NCI-H1105 treated with DMSO at 0.1 percent for 48 hours (cell line): ENCODE measurements around the gene C17orf114.
"Not testable (repeated sequence)": the region's sequence is repeated elsewhere in the genome, so short reads cannot be mapped to it uniquely, and the experiment has no call there.

Experiments
- DNase-seq: peaks from one replicate; lab custom pipeline; 2025; lab: John Stamatoyannopoulos, UW

Gene C17orf114

DNA sequence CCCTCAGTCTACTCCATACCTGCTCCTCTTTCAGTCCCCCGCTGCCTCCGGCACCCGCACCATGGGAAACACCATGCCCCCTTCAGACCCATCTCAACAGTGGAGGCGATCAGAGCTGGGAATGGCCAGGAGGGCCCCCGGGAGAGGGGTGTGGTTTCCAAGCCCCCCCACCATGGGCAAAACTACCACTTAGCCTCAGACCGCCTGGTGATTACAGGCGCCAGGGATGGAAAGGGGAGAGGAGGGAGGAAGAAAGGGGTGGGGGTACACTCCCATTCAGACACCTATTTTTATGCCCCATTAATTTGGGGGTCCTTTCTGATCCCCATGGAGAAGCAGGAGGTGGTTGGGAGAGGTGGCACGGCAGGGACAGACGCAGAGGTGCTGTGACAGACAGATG lies at the start of gene C17orf114:
TSS of gene C17orf114 (minus strand) at position 101 of the 400 bp plus-strand sequence.
- DNase-seq, result no peak

DNA sequence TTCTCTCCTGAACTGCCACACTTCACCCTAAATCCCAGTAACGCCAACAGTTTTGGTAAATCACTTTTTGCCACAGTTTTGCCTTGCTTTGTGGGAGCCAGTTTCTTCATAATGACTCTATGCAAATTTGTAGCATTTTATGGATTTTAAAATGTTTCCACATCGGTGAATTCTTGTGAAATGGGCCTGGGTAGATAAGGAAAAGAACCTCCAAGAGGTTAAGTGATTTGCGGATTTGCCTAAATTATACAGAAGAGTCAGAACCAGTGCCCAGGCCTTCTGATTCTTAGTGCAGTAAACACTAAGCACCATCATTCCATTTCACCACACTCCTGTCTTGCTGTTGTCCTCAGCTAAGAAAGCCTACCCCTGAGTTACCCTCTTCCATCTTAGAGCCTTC lies 49.0 kb upstream of the C17orf114 start:
- no peak for DNase-seq

- DNase-seq, result no peak
Observed at GRCh38 chr17:4850246-4850645, 48.1 kb upstream of the C17orf114 start.

- no peak for DNase-seq
Observed at GRCh38 chr17:4849011-4849536, 46.9 kb upstream of the C17orf114 start.

- DNase-seq, result no peak
Observed at GRCh38 chr17:4846635-4847390, 44.7 kb upstream of the C17orf114 start.

- no peak for DNase-seq
Observed at GRCh38 chr17:4845118-4845517, 43.0 kb upstream of the C17orf114 start.

DNA sequence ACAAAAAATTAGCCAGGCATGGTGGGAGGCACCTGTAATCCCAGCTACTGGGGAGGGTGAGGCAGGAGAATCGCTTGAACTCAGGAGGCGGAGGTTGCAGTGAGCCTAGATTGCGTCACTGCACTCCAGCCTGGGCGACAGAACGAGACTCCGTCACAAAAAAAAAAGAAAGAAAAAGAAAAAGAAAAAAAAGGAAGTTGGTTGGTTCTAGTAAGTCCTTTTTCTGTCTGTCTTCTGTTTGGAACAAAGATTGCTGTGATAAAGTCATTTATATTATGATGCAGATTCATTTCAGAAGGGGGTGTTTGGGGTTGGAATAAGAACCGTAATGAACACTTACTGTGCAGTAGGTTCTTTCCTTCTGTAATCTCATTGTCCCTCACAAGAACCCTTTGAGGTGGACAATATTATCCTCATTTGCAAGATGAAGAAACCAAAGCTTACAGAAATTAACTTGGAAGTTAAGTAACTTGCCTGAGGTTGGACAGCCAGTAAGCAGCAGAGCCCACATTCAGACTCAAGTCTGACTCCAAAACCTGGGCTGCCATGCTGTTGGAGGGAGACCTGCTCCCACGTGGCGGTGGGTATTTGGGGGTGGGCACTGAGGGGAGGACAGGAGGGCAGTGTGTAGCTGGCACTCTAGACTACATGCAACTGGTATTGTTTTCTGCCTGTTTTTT lies 41.3 kb upstream of the C17orf114 start:
- DNase-seq, result no peak

DNA sequence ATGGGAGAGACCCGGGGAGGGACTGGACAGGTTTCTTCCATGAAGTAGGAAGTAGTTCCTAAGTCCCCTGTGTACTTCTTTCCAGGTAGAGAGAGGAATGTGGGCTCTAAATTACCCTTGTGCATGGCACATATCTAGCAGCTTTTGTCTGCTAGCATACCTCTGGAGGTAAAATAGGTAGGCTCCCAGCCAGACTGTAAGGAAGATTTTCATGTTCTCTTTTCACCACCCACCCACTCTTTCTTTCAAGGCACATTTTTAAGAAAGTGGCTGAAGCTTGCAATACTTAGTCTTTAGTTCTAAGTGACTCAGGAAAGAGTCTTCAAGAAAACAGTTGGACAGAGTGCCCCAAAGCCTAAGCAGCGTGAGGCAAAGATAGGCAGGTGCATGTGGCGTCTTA lies 40.2 kb upstream of the C17orf114 start:
- no peak for DNase-seq

- no peak for DNase-seq
Observed at GRCh38 chr17:4840893-4841242, 38.7 kb upstream of the C17orf114 start.

DNA sequence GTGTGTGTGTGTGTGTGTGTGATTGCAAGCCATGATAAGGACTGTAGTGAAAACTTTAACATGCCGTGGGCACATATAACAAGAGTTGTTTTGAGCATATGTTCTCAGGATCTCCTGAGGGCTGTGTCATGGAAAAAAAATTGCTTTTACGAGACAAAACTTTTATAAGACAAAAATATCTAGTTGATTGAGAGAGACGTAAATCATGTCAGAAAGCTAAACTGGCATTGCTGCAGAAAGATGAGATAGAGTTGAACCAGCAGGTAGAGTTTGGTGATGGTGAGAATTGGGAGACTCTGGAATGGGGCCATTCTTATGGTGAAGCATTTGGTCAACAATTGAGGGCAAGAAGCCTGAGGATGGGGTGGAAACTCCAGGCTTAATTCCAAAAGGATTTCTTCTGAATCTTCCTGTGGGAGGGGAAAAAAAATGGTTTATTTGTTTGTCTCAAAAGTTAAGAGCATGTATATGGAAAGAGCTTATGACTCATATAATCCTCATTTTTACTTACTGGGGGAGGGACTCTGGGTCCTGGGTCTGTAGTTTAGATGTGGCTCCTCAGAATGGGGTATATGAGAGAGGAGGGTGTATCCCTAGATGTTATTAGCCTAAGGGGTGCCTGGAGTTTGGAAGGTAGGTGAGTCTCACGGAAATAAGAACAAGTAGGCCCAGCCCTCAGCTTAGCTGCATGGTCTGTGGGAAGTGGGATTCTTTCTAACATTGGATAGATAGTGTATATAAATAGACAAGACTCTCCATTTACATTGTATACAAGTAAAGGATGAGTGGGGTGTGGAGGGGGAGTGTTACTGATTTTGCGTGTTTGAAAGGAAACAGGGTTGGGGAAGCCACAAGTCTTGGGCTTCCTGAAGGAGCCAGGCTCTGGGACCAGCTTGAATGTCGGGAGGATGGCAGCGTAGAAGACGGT lies 38.1 kb upstream of the C17orf114 start:
- DNase-seq, result no peak

DNA sequence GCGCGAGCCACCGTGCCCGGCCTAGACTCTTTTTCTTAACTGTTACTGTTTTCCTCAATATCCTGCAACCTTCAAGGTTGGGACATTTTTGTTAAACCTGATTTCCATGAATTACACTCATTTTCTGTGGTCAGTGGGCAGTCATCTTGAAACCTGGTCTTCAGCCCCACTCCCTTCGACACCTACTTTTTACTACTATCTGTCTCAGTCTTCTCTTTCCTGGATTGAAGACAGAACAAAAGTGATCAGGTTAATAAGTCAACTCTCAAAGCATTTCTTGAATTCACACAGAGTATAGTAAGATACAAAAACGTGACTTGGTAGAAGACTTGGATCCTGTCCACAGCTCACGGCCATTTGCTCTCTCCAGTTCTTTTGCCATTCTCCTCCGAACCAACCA lies 37.1 kb upstream of the C17orf114 start:
- DNase-seq, result no peak

DNA sequence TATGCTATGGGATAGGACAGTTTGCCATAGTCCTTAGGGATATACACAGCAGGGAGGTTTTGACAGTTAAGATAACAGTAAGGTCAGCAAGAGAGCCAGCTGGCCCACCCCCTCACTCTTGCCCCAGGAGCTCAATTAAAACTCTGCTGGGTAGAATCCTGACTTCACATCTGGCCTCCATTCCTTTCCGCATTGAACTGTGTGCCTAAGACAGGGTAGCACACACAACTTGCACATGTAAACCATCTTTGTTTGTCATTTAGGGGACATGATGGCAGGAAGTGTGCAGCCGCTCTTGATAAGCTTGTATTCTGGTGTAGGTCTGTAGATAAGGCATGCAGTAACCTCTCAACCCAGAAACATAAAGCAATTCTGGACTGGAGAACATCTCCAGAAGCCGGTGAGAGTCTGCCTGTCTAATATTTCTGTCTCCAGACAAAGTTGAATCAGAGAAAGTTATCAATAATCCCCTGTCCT lies 36.2 kb upstream of the C17orf114 start:
- DNase-seq, result no peak

GRCh38 chr17:4837471-4838308 lies 35.6 kb upstream of the C17orf114 start:
- DNase-seq, result no peak

- no peak for DNase-seq
Observed at GRCh38 chr17:4836221-4836620, 34.1 kb upstream of the C17orf114 start.

DNA sequence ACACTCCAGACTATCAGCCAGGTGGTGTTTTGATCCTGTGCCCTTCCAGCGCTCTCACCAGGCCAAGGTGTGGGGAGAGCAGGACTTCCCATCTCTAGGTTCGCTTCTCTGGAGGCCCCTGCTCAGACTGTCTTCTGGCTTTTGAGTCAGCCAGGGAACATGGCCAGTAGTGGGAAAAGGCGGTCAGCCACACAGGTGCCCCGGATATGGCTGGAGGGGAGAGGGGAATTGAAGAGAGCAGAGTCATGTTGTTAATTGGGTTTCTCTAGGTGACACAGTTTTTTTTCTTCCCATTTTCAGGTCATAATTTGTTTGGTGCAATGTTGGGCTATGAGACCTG lies 32.5 kb upstream of the C17orf114 start:
- DNase-seq, result no peak

GRCh38 chr17:4833941-4834680 lies 32.0 kb upstream of the C17orf114 start:
- DNase-seq, result no peak

- peak; percentile 92 for DNase-seq
Observed at GRCh38 chr17:4833178-4833940, 31.2 kb upstream of the C17orf114 start, which contains the start of gene MINK1. TSS of gene MINK1 (plus strand) at chr17:4833340. CDS start at chr17:4833584, 244 bp downstream.

DNA sequence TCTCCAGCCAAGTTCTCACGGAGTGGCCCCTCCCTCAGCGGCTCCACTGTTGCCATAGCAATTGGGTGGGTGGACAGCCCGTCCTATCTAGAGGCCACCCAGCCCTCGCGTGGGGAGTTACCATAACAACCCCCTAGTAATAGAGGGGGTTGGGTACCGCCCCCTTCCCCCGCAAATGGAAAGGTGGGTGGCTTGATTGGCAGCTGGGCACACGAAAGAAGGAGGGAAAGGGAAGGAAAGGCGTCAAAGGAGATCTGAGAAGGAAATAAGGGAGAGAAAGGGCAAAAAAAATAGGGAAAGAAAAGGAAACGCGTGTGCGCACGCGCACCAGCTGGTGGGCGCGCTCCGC lies 30.7 kb upstream of the C17orf114 start:
- DNase-seq, result not testable (repeated sequence)

DNA sequence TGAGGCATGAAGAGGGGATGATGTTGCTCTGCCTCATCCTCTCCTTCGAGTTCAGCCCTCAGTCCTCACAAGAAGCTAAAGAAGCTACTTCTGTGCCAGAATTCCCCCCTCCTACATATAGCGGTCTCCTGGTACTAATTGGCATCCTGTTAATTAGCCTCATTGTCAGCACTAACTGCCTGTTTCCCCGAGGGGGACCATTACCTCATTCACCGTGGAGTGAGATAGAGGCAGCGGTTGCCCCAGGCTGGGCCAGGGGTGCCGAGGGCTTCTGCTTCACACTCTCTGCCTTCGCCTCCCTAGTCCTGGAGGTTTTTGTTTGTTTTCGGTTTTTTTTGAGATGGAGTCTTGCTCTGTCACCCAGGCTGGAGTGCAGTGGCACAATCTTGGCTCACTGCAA lies 25.3 kb upstream of the C17orf114 start:
- no peak for DNase-seq
